HG03064 (cell line): ENCODE results near the gene SLC5A10.

Source experiments
- ATAC-seq: cut with Tn5 transposase; IDR thresholded peaks from one replicate; pipeline ENCODE4 v1.9.1; 2021; ENCODE audit warnings: low read depth; ENCODE audit not compliant: unreplicated experiment

SLC5A10 gene

DNA sequence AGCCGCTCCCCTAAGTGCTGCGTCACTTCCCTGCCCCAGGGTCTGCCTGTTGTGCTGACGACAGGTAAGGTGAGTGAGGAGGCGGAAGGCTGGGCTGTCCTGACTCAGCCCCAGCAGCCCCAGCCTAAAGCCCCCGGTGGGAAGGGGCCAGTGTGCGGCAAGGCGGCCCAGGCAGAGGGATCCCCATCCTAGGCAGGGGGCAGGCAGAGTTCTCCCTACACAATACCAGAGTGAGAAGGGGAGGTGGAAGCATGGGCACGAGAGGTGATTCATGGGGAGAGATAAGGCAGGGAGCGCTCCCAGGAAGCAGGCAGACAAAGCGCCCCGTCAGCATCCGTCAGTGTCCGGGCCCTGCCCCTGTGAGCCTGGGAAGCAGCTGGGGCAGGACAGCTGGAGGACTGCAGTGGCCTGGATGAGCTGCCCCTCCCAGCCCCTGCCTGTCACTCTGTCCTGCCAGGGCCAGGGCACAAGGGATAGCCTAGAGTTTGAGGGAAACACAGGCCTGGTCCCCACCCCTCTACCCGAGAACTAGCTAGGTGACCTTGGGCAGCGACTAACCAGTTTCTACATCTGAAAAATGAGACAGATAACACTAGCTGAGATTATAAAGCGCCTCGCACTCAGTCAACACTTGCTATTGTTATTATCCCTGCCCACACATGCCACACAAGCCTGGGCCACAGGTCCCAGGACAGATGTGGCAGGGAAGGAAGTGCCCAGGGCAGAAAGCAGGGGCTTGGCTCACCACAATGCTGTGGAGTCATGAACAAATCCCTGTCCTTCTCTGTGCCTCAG, 48.8 kb downstream of the SLC5A10 start:
- no peak for ATAC-seq

DNA sequence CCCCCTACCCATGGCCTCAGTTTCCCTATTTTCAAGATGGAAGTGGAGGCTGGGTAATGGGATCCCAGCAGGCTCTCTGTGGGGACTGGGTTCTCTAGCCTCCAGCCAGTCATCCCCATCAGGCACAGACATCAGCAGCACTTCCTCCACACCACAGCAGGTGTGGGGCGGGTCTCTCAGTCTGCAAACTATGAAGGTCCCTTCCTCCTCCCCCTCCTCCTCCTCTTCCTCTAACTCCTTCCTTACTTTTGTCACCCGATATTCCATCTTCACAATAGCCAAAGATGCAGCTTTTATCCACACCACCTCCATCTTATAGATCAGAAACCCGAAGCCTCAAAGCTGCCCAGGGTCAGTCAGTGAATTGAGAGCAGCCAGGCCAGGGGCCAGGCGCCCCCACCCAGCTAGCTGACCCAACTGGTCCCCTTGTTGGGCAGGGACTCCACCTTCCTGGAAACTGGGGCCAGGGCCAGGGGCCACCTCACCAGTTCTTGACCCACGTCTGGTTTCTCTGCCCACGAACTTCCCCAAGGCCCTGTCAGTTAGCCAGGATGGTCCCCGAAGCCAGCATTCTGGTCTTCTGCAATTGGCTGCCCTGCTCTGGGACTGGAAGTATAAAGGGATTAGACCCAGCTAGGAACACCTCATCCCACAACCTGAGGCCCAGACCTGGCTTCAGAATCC, 50.1 kb downstream of the SLC5A10 start:
- no peak for ATAC-seq

DNA sequence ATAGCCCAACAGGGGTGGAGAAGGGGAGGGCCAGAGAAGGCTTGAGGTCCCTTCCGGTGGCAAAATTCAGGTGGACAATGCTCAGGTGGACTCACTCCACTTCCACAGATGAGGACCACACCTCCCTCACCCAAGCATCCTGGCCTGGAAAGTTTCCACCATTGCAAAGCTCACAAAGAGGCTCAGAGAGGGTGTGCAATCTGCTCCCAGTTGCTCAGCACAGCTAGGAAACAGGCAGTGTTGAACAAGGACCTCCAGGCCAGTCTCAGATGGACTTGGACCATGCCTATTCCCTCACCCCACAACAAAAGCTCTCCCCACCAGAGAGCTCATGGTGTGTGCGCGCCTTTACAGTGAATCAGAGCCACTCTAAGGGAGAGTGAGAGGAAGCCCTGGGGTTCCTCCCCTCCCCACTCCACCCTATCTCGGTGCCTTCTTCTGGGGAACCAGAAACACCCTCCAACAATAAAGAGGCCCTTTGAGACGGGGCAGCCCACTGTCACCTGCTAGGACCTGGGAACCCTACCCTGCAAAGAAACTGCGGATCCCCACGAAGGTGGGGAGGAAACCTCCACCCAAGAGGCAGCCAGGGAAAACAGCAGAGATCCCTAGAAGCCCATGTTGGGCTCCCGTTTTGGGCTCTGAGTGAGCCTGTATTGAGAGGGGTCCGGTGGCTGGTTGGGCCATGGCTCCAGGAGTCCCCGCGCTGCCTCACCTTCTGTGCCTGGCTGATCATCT, 51.0 kb downstream of the SLC5A10 start:
- no peak for ATAC-seq

DNA sequence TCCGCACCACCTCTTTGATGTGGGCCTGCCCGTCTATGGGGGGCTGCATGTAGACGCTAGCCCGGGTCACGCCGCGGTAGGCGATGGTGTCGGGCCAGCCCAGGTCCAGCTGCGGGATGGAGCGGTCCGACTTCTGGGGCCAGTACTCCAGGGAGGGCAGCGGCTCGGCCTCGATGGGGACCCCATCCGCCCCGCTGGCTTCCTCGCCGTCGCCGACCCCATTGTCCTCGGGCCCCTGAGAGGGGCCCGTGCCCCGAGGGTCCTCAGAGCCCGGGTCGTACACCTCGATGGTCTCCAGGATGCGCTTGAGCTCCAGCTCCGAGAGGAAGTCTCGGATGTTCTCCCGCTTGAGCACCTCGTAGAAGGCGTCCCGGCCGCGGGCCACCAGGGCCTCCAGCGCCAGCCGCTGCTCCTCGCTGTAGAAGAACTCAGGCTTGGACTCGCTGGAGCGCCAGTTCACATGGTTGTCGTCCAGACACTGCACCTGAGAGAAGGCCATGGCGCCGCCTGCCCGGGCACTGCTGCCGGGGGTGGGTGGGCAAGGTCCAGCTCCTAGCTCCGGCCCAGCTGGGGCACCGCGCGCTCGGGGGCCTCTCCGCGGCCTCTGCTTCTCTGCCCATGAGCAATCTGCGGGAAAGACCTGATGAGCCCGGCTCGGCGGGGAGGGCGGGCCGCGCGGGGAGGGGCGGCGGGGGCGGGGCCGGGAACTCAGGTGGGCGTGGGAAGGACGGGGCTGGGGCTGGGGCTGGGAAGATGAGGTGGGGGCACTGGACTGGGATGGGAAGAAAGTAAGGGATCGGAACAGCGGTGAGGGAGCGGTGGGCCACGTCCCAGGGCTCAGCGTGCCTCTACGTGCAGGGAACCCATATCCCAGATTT, 51.8 kb downstream of the SLC5A10 start:
- no peak for ATAC-seq

DNA sequence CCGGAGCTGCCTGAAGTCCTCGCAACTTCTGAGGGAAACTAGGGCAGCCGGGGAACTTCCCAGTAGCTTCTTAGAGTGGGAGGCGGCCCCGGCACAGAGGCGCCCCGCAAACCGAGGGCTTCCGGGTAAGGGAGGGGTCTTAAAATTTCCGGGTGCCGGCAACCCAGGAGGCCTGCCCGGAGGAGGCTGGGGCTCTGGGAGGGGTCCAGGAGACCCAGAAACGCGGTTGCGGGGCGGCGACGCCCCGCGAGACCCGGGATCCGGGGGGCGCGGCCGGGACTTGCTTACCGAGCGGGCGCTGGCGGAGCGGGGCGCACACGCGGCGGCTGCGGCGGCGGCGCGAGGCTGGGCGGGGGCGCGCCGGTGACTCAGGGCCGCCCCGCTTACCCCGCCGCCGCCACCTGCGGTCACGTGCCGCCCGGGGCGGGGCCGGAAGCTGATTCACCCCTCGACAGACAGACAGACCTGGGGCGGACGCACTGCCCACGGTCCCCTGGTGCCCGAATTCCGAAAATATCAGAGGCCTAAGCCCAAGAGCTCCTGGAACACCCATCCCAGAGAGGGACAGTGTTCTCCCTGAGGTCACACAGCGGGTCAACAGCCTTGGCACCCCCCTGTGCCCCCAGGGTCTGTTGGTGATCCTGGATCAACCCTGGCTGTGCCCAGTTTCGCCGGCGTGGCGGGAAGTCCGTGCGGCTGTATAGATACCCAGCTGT, 52.6 kb downstream of the SLC5A10 start, which contains the start of gene FAM83G:
FAM83G (minus strand) TSS at position 344 of the 716 bp plus-strand sequence. CDS start 723 bp downstream, outside the sequence.
- peak; percentile 45 for ATAC-seq

DNA sequence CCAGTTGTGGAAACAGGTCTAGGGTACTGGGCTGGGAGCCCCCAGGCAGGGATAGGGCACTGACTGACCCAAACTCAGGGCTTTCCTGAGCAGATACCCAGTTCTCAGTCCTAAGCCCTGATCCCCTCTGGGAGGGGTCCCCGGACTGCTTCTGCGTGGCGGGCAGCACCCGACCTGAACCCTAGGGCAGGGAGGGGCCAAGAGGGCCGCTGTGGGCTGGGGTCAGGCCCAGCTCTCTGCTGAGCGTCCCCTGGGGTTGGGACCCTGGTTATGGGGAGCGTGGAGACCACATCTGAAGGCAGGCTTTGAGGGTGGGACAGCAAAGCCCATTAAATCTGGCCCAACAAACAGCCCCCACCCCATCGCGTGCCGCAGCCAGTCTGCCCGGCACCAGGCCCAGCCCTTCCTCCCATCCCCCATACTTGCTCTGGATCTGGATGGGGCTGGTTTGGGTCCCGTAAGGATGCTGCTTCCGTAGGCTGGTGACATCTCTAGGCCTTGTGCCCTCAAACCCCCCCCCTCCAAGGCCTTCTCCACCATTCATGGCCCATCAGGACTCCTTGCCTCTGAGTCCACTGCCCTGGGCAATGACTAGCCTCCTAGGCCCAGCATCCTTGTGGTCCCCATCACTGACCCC, 53.3 kb downstream of the SLC5A10 start:
- ATAC-seq = no peak

DNA sequence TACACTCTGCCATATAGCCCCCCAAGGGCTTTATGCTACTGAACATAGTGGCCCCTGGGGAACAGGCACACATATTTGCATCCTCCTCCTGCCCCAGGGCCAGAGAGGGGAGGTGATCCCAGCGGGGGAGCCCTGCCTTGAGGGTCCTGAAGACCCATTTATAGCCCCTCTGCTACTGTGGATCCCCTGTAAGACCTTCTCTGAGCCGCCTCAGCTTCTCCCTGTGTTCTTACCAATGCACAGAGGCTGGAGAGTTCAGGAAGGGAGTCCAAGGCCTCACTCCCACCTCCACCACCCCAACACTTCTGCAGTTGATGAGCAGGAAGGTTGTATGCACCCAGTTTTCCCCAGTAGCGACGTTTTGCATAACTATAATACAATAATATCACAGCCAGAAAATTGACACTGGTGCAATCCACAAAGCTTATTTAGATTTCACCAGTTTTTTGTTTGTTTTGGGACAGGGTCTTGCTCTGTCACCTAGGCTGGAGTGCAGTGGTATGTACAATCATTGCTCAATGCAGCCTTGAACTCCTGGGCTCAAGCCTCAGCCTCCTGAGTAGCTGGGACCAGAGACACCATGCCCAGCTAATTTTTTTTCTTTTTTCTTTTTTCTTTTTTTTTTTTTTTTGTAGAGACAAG, 53.9 kb downstream of the SLC5A10 start:
- no peak for ATAC-seq

DNA sequence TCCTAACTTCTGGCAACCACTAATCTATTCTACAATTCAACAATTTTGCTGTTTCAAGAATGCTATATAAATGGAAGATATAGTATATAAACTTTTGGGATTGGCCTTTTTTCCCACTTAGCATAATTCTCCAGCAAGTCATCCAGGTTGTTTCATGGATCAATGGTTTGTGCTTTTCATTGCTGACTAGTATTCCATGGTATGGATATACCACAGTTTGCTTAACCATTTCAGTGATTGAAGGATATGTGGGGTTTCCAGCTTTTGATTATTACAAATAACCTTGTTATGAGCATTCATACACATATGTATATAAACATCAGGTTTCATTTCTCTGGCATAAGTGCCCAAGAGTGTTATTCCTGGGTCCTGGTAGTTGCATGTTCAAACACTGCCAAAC, 54.7 kb downstream of the SLC5A10 start:
- no peak for ATAC-seq

DNA sequence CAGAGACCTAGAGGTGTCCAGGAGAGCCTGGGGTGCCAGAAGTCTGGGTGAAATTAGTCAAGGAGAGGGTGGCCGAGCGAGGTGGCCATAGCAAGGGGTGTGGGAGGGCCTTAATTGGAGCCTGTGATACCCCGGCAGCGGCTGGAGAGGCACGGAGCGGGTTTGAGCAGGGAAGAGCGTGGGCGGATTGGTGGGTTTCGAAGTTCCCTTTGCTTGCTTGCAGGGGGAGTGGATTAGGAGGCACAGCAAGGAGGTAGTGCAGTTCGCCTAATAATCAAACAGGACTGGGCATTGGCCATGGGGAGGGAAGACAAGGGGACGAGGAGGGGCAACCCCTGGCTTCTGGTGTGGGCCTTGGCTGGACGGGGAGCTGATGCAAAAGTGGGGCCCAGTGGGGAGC, 58.0 kb downstream of the SLC5A10 start:
- ATAC-seq = no peak

DNA sequence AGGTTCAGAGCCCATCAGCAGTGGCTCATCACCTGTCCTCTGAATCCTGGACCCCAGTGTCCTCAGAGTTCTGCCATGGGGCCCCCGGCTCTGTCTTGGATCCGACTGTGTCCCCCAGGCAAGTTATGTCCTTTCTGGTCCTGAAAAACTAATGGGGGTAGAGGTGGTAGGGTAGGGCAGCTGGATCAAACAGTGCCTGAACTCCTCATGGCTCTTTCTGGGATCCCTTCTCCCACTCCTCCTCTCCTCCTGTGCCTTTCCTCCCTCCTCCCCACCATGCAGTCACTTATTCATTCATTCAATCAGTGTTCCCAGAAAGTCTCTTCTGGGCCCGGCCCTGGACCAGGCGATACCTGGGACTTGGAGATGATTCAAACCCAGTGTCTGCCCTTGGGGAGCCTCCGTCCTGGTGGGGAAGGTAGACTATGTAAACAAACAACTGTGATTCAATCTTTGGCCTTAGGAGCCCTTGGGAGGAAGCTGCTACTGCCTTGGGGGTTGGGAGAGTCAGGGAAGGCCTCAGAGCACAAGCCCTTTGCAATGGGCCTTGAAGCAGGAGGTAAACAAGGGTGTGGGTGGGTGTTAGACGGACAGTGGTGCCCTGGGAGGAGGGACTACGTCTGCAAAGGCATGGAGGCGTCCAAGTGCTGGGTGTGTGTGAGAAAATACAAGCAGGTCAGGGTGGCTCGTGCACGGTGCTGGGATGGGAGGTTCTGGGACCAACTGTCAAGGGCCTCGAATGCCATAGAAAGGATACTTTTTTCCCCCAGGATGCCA, 59.0 kb downstream of the SLC5A10 start:
- ATAC-seq = no peak

DNA sequence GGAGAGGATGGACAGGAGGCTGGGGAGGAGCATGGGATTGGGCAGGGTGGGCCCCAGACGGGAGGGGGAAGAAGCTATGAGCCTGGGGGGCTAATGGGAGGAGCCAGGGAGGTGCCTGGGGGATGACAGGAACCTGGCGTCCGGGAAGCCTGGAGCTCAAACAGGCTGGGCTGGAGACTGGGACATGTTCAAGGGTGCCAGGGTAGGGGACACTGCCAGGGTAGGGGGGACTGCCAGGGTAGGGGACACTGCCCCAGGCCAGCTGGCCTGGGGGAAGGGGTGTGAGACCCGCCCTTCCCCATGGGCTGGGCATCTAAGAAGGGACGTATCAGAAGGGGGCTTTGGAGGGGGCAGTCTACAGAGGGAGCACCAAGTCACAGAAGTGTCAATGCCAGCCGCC, 59.6 kb downstream of the SLC5A10 start:
- ATAC-seq = no peak

DNA sequence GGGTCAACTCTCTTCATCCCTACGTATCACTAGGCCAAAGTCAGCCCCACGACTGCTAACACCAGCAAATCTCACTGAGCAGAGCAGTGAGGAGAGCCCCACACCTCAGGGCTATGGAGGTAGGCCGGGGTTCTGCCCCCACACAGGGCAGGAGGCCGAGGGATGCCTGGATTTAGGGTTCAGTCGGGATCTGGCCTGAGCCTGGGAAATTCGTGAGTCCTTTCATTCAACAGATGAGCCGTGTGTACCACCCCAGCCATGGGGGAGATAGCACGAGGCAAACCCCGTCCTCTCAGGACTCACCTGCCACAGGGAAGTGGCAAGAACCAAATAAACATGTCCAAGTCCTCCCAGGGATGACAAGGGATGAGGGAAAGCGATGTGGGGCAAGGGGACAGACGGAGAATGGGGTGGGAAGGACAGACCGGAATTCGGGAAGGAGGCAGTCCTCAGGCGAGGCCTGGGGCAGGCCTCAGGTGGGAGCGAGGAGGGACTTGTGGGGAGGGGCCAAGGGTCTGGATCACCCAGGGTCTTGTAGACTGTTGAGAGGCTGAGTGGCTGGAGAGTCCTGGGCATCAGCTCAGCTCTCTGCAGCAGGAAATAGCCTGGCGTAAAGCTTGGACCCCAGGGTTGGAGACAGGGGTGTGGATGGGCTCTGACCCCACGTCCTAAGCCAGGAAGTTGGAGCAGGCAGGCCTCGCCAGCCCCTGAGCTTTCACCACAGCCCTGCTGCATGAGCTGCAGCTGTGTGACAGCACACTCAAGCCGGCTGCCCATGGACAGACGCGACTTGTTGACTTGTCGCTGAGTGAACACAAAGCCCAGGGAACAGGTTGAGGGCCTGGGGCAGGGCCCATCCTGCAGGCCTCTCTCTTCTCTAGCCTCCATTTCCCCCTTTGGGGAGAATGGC, 60.5 kb downstream of the SLC5A10 start:
- ATAC-seq = no peak

DNA sequence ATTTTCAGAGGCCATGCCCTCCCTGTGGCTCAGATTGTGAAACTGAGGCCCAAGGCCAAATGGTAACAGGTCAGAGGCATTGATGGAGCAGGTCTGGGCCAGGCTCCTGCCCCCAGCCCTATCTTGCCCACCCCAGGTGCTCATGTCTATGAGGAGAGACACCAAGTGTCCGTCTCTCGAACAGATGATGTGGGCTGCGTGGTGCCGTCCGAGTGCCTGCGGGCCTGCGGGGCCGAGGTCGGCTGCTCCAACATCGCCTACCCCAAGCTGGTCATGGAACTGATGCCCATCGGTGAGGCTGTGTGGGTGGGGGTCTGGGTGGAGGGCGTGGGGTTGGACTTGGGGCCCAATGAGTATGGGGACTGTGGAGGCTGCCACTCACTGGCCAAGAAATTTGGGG, 61.3 kb downstream of the SLC5A10 start:
- no peak for ATAC-seq

DNA sequence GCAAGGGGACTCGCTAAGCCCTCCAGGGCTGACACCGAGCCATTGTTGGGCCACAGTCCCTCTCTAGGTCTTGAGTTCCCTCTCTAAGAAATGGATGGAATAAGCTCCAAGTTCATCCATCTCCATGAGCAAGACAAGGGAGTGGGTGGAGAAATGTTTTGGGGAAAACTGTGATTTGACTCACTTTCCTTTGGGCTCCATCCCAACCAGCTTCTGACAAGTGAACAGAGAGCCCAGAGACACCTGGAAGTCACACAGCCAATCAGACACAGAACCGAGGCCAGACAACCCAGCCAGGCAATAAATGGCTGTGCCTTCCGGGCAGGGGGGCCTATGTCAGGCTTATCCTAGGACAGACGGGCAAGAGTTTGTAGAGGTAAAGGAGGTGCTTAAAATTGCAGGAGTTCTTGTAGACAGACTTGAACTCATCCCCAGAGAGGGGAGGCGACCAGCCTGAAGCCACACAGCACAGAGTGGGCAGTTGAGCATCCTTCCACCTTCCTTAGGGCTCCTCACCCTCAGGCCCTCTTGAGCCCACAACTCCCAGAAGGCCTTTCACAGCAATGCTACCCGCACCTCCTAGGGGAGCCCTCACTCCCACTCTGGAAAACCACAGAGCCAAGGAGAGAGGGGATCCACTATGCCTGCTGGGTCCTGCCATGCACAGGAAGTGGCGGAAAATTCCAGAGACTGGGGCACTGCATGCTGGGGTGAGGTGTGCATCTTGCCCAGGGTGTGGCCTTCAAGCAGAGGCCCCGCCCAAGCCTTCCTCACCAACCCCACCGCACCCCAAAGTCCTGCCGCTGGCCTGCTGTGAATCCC, 62.1 kb downstream of the SLC5A10 start:
- ATAC-seq = no peak

DNA sequence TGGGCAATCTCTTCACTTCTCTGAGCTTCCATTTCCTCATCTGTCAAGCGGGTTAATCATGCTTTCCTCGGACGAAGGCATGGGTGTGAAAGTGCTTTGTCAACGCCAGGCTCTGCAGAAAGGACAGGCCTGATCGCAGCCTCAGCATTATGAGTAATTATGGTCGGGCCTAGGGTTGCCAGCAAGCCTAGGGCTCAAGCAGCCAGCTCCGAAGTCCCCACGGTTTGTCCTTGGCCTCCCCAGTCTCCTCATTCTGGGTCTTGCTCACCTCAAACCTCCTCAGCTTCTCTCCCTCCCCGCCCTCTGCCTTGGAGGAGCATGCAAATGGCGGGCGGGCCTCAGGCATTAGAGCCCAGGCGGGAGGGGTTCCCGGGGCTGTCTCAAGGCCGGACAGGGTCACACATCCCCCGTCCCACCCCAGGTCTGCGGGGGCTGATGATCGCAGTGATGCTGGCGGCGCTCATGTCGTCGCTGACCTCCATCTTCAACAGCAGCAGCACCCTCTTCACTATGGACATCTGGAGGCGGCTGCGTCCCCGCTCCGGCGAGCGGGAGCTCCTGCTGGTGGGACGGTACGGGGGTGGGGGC, 62.8 kb downstream of the SLC5A10 start:
- ATAC-seq = no peak

DNA sequence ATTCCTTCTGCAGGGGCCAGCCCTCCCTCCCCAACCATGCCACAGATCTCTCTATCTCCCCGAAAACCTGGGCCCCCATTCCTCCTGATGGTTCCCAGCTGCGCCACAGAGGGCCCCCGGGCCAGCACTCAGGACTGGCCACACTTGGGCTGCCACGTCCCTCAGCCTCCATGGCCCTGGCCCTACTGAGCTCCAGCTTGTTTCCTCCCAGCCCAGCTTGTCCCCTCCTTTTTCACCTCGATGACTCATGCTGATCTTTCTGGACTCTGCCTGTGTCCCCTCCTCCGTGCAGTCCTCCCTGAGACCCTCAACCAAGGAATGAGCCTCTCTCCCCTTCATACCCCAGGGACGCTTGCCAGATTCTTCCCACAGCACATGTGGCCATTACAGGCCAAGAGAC, 63.5 kb downstream of the SLC5A10 start:
- ATAC-seq = no peak
